ENCODE data around the gene FAM20C.

FAM20C gene

GRCh38 chr7:247636-248035 is 55.3 kb downstream of the FAM20C start:
- no peak for DNase-seq

GRCh38 chr7:248732-249435 is 56.5 kb downstream of the FAM20C start:
- DNase-seq, result no peak

- no peak for DNase-seq
Measured at GRCh38 chr7:249989-250388, 57.6 kb downstream of the FAM20C start.

GRCh38 chr7:250523-250922 is 58.2 kb downstream of the FAM20C start:
- no peak for DNase-seq

- DNase-seq, result no peak
Measured at GRCh38 chr7:251005-251404, 58.6 kb downstream of the FAM20C start.

GRCh38 chr7:251446-252175 is 59.2 kb downstream of the FAM20C start:
- DNase-seq, result no peak

- no peak for DNase-seq
Measured at GRCh38 chr7:252216-252965, 60.0 kb downstream of the FAM20C start.

GRCh38 chr7:252981-253380 is 60.6 kb downstream of the FAM20C start:
- no peak for DNase-seq

GRCh38 chr7:253581-254336 is 61.4 kb downstream of the FAM20C start:
- no peak for DNase-seq

- DNase-seq, result no peak
Measured at GRCh38 chr7:254337-255037, 62.1 kb downstream of the FAM20C start.

GRCh38 chr7:255038-255435 is 62.7 kb downstream of the FAM20C start:
- peak; percentile 9 for DNase-seq

- DNase-seq, result no peak
Measured at GRCh38 chr7:255721-256361, 63.5 kb downstream of the FAM20C start.

- DNase-seq, result no peak
Measured at GRCh38 chr7:256461-256940, 64.1 kb downstream of the FAM20C start.

- DNase-seq, result no peak
Measured at GRCh38 chr7:256981-257646, 64.7 kb downstream of the FAM20C start.

- DNase-seq, result no peak
Measured at GRCh38 chr7:257647-257992, 65.2 kb downstream of the FAM20C start.

GRCh38 chr7:258476-259190 is 66.3 kb downstream of the FAM20C start:
- no peak for DNase-seq

GRCh38 chr7:259191-259505 is 66.8 kb downstream of the FAM20C start:
- DNase-seq, result no peak

GRCh38 chr7:259751-260405 is 67.5 kb downstream of the FAM20C start:
- DNase-seq, result no peak

GRCh38 chr7:260441-261281 is 68.3 kb downstream of the FAM20C start:
- no peak for DNase-seq
